ENCODE data around the gene DGAT2.

- no peak for TF ChIP-seq CTCF (tag by site-specific recombination; IDR thresholded peaks at IDR 0.05)
- no peak for TF ChIP-seq ZNF366 (tag by site-specific recombination; conservative IDR thresholded peaks at IDR 0.05)
- TF ChIP-seq ZBTB7A (tag by site-specific recombination; IDR thresholded peaks at IDR 0.05; ENCODE audit: low read depth) = no peak
- no peak for TF ChIP-seq ZNF133 (tag by site-specific recombination; IDR thresholded peaks at IDR 0.05)
Measured at GRCh38 chr11:75823946-75824345, 55.4 kb downstream of the DGAT2 start.

Data from HEK293 (cell line).